HL-60 (cell line): Measurements from ENCODE around the gene FUT8.

Experiments
- DNase-seq, 2 experiments: peaks; one replicate each; pipeline ENCODE4 v3.0.0-alpha.2; 2010 to 2020; ENCODE audit warnings: low read depth in 1 of 2, low spot score in 1 of 2
- H3K27ac ChIP-seq: fragments of 250-450 bp; sonication (Bioruptor Pico); replicated peaks from 2 replicates; pipeline ENCODE4 v1.5.1; 2020; ENCODE audit warnings: mild to moderate bottlenecking, moderate library complexity
- H3K27me3 ChIP-seq: fragments of 250-450 bp; sonication (Bioruptor Pico); 2 replicates; pipeline ENCODE4 v1.5.1; 2021; ENCODE audit warnings: mild to moderate bottlenecking, moderate library complexity; ENCODE audit not compliant: insufficient read depth, poor library complexity, severe bottlenecking
- H3K4me3 ChIP-seq: replicated peaks from 2 replicates; pipeline ENCODE4 v1.5.1; 2011; ENCODE audit warnings: mild to moderate bottlenecking, control low read depth, low read length; ENCODE audit not compliant: insufficient read depth
- CTCF ChIP-seq: IDR thresholded peaks from one replicate; pipeline ENCODE4 v1.5.1; 2011; ENCODE audit warnings: low read length, control low read depth, inconsistent platforms; ENCODE audit not compliant: insufficient read depth
- GABPA ChIP-seq: IDR thresholded peaks from 2 replicates; pipeline ENCODE4 v1.6.1; 2012; ENCODE audit warnings: low read depth
- POLR2AphosphoS5 ChIP-seq: IDR thresholded peaks from 2 replicates; pipeline ENCODE4 v1.6.1; 2012; ENCODE audit warnings: low read depth
- SPI1 ChIP-seq: IDR thresholded peaks from 2 replicates; pipeline ENCODE4 v1.6.1; 2012; ENCODE audit warnings: low read depth, mild to moderate bottlenecking, borderline replicate concordance
- TF ChIP-seq, protein P1 (sequence below): IDR thresholded peaks from 2 replicates; pipeline ENCODE4 v1.6.1; 2012; ENCODE audit warnings: low read depth; ENCODE audit not compliant: insufficient replicate concordance

Gene FUT8

GRCh38 chr14:65731933-65732506, 319.5 kb downstream of the FUT8 start:
- Histone ChIP-seq H3K4me3 (no peak overlapping the region), H3K27ac (no peak overlapping the region), H3K27me3 (no peaks in the 10 kb centered on the region)
- TF ChIP-seq POLR2AphosphoS5 (no peak), CTCF (no peak), GABPA (no peak), SPI1 (no peak)
- TF ChIP-seq, protein P1, sequence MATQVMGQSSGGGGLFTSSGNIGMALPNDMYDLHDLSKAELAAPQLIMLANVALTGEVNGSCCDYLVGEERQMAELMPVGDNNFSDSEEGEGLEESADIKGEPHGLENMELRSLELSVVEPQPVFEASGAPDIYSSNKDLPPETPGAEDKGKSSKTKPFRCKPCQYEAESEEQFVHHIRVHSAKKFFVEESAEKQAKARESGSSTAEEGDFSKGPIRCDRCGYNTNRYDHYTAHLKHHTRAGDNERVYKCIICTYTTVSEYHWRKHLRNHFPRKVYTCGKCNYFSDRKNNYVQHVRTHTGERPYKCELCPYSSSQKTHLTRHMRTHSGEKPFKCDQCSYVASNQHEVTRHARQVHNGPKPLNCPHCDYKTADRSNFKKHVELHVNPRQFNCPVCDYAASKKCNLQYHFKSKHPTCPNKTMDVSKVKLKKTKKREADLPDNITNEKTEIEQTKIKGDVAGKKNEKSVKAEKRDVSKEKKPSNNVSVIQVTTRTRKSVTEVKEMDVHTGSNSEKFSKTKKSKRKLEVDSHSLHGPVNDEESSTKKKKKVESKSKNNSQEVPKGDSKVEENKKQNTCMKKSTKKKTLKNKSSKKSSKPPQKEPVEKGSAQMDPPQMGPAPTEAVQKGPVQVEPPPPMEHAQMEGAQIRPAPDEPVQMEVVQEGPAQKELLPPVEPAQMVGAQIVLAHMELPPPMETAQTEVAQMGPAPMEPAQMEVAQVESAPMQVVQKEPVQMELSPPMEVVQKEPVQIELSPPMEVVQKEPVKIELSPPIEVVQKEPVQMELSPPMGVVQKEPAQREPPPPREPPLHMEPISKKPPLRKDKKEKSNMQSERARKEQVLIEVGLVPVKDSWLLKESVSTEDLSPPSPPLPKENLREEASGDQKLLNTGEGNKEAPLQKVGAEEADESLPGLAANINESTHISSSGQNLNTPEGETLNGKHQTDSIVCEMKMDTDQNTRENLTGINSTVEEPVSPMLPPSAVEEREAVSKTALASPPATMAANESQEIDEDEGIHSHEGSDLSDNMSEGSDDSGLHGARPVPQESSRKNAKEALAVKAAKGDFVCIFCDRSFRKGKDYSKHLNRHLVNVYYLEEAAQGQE, result no peak
- DNase-seq, result no peak

DNA sequence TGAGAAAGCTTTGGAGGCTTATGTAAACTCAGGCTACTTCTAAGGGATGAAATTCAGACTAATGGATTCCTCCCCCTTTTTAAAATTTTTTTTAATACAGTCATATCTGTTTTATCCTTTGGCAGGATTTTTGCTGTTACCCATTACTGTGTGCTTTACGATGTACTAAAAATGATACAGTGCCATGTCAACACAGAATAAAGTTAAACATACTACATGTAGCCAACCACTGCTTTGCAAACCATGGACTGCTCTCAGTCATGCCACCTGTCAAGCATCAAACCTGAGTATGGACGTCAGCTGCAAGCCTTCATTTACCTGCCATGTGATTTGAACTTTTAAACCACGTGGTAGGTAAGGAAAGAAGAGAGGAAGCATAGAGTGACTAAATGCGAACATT, 325.8 kb downstream of the FUT8 start:
- DNase-seq, result no peak

DNA sequence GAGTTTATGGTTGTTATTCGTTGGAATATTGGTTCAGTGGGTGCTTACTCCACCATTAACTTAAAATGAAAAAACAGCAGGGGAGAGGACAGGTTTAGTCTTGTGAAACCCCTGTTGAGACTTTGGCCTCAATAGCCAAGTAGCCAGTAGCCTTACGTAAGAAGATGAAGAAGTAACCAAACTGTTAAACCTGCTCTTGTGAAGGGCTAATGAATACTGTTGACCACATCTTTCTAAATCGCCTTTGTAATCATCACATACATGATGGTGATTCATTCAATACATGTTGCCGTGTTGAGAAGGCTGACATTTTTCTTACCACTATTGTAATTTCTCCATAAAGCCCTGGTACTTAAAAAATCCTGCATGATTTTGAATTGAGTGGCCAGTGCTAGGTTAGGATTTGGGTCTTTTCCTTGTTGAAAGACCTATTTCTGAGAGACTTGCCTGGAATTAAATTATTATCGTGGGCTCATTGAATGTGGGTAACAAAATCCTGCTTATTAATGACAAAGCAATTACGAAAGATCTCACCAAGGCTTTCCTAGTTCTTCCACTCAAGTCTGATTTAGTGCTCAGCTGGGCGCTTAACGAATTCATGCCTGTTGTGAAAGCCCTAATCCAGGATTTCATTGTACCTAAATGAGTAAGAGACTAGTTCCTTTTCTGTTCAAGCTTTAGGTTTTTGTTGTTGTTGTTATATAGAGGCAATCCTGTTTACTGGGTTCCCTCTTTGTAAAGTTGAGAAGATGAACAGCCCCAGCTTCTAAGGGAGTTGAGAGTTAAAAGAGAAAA, 333.1 kb downstream of the FUT8 start:
- Histone ChIP-seq H3K4me3 (no peak overlapping the region), H3K27ac (no peak overlapping the region), H3K27me3 (no peaks in the 10 kb centered on the region)
- DNase-seq, result peak in 1 of 2 experiments; percentile 27
- TF ChIP-seq, protein P1, result no peak
- TF ChIP-seq GABPA (no peak), SPI1 (no peak), CTCF (no peak), POLR2AphosphoS5 (no peak)

More for the DNA sequence above, 325.8 kb downstream of the FUT8 start:
- Histone ChIP-seq H3K27me3 (no peaks in the 10 kb centered on the region), H3K27ac (no peak overlapping the region), H3K4me3 (no peak overlapping the region)
- no peak for TF ChIP-seq SPI1
- no peak for TF ChIP-seq GABPA
- no peak for TF ChIP-seq CTCF
- TF ChIP-seq POLR2AphosphoS5, result no peak
- TF ChIP-seq, protein P1, result no peak
